ENCODE measurements around the gene CYB561A3. TPM values are rescaled to one million over a fixed set of nuclear protein-coding genes. Genes with fewer than 3 reads are reported as not detected.

Gene CYB561A3
- total RNA-seq, 1 donor from 2014 or later: 41.4 TPM

DNA sequence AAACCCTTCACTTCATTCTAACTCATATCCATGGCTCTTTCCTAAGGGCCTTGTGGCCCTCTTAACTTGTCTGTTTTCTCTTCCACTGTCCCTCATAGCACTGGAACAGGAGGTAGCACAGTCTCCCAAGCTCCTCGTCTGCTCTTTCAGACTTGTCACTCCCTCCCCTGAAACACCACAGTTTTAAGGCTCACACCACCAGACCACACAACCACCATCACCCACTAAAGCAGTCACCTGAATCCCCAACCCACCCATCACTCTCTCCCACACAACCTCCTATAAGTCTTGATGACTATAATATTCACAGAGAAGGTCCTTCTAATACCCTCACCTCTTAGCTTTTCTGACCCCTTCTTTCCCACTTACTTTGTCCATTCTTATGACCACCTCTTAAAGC lies 55.5 kb downstream of the CYB561A3 start:
- no peaks in the 10 kb centered on the region for H3K27me3 Mint-ChIP-seq (ENCODE audit: low read depth)
- no peaks in the 10 kb centered on the region for H3K9me3 Mint-ChIP-seq (ENCODE audit: low read depth)
- no peak for DNase-seq (ENCODE audit: low spot score)
- TF ChIP-seq, protein P1, sequence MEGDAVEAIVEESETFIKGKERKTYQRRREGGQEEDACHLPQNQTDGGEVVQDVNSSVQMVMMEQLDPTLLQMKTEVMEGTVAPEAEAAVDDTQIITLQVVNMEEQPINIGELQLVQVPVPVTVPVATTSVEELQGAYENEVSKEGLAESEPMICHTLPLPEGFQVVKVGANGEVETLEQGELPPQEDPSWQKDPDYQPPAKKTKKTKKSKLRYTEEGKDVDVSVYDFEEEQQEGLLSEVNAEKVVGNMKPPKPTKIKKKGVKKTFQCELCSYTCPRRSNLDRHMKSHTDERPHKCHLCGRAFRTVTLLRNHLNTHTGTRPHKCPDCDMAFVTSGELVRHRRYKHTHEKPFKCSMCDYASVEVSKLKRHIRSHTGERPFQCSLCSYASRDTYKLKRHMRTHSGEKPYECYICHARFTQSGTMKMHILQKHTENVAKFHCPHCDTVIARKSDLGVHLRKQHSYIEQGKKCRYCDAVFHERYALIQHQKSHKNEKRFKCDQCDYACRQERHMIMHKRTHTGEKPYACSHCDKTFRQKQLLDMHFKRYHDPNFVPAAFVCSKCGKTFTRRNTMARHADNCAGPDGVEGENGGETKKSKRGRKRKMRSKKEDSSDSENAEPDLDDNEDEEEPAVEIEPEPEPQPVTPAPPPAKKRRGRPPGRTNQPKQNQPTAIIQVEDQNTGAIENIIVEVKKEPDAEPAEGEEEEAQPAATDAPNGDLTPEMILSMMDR (IDR thresholded peaks at IDR 0.05): no peak
- no peak overlapping the region for H3K4me3 Mint-ChIP-seq (ENCODE audit: unreplicated experiment)
- no peak overlapping the region for H3K27ac Mint-ChIP-seq (ENCODE audit: unreplicated experiment)
- H3K36me3 Mint-ChIP-seq (ENCODE audit: low read depth): peaks cover 38% of the 10 kb centered on the region
- H3K4me1 Mint-ChIP-seq (ENCODE audit: low read depth): no peaks in the 10 kb centered on the region

DNA sequence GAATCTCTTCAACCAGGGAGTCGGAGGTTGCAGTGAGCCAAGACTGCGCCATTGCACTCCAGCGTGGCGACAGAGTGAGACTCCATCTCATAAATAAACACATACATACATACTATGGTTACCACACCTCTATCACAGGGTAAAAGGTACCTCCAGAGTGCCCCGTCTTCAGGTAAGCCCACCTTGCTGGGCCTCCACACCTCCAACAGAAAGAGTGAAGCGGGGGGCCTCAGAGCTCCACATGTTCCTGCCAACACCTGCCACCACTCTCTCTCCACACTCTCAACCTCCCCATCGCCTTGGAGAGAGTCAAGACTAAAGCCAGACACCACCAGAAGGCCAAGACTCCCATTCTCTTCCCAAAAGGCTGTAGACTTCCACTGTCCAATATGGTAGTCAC lies 56.3 kb downstream of the CYB561A3 start:
- Mint-ChIP-seq H3K4me1 (ENCODE audit: low read depth) (no peaks in the 10 kb centered on the region), H3K36me3 (ENCODE audit: low read depth) (peaks cover 40% of the 10 kb centered on the region), H3K27me3 (ENCODE audit: low read depth) (no peaks in the 10 kb centered on the region), H3K4me3 (ENCODE audit: unreplicated experiment) (no peak overlapping the region), H3K27ac (ENCODE audit: unreplicated experiment) (no peak overlapping the region), H3K9me3 (ENCODE audit: low read depth) (no peaks in the 10 kb centered on the region)
- TF ChIP-seq, protein P1 (IDR thresholded peaks at IDR 0.05): no peak
- DNase-seq (ENCODE audit: low spot score): no peak

DNA sequence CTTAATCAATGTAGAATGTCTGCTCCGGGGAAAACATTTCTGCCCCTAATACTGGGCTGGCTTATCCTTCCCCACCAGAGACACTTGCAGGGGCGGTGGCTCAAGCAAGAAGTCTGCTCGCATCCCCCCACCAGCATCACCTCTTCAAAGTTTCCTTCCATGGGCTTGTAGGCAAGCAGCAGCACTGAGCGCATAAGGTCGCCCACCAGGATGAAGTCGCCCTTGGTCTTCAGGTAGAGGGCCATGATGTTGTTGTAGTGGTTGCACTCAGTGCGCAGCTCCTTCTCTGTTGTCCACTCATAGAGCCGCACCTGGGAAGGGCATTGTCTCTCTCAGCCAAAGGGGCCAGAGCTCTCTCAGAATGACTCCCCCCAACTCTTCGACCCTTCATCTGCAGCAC lies 58.0 kb downstream of the CYB561A3 start:
- TF ChIP-seq, protein P1 (IDR thresholded peaks at IDR 0.05): no peak

DNA sequence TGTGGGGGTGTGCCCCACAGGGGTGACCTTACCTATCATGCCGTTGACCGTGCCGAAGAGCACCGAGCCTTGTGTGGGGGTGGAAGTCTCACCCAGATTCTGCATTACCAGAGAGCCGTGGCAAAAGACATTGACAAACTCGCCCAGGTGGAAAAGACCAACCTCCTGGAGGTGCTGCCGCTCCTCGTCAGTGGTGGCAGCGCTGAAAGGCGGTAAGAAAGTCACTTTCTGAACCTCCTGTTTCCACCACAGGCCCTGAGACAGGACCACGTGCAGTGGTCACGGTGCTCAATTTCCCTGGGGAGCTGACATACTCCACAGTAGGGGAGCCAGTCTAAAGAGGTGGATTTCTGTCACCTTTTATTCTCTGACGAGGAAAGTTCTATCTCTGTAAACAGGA lies 59.1 kb downstream of the CYB561A3 start:
- Mint-ChIP-seq H3K36me3 (ENCODE audit: low read depth) (peaks cover 45% of the 10 kb centered on the region), H3K4me1 (ENCODE audit: low read depth) (peaks cover 18% of the 10 kb centered on the region), H3K27me3 (ENCODE audit: low read depth) (no peaks in the 10 kb centered on the region), H3K4me3 (ENCODE audit: unreplicated experiment) (no peak overlapping the region), H3K9me3 (ENCODE audit: low read depth) (no peaks in the 10 kb centered on the region), H3K27ac (ENCODE audit: unreplicated experiment) (no peak overlapping the region)
- TF ChIP-seq, protein P1 (IDR thresholded peaks at IDR 0.05): no peak
- DNase-seq (ENCODE audit: low spot score): no peak

More for the DNA sequence above, 58.0 kb downstream of the CYB561A3 start:
- H3K27me3 Mint-ChIP-seq (ENCODE audit: low read depth): no peaks in the 10 kb centered on the region
- H3K36me3 Mint-ChIP-seq (ENCODE audit: low read depth): peaks cover 39% of the 10 kb centered on the region
- H3K4me1 Mint-ChIP-seq (ENCODE audit: low read depth): peaks cover 6% of the 10 kb centered on the region
- H3K9me3 Mint-ChIP-seq (ENCODE audit: low read depth): no peaks in the 10 kb centered on the region
- no peak overlapping the region for H3K27ac Mint-ChIP-seq (ENCODE audit: unreplicated experiment)
- H3K4me3 Mint-ChIP-seq (ENCODE audit: unreplicated experiment): no peak overlapping the region
- DNase-seq (ENCODE audit: low spot score): no peak

Other genes with a start within 250 kb of the CYB561A3 start
- 15.3 to 20.5 TPM (median 19.6 TPM) in 3 replicates for gene VPS37C, start 200.5 kb downstream of the CYB561A3 start, total RNA-seq
- gene PGA3, start 158.4 kb downstream of the CYB561A3 start, total RNA-seq: not detected in 3 replicates
- gene PGA4, start 139.5 kb downstream of the CYB561A3 start, total RNA-seq: not detected in 3 replicates
- gene PGA5, start 120.7 kb downstream of the CYB561A3 start, total RNA-seq: not detected in 3 replicates
- 2.4 to 4.1 TPM (median 3.6 TPM) in 3 replicates for gene VWCE, start 66.6 kb downstream of the CYB561A3 start, total RNA-seq
- 188 to 264 TPM (median 194 TPM) in 3 replicates for gene DDB1, start 28.8 kb downstream of the CYB561A3 start, total RNA-seq
- gene TKFC, start 28.7 kb downstream of the CYB561A3 start, total RNA-seq: 31.9 to 41.4 TPM (median 32.2 TPM) in 3 replicates
- gene TMEM138, start 492 bp upstream of the CYB561A3 start, total RNA-seq: 39.2 to 60.0 TPM (median 46.7 TPM) in 3 replicates
- 9.3 to 14.4 TPM (median 9.8 TPM) in 3 replicates for gene TMEM216, start 30.7 kb upstream of the CYB561A3 start, total RNA-seq
- 61.2 to 66.2 TPM (median 65.0 TPM) in 3 replicates for gene CPSF7, start 68.1 kb upstream of the CYB561A3 start, total RNA-seq
- 33.8 to 34.8 TPM (median 34.5 TPM) in 3 replicates for gene SDHAF2, start 68.2 kb upstream of the CYB561A3 start, total RNA-seq
- gene LRRC10B, start 146.9 kb upstream of the CYB561A3 start, total RNA-seq: 0.10 TPM in 1 of 3 replicates, not detected in the others
- 0.92 to 2.0 TPM (median 1.5 TPM) in 3 replicates for gene SYT7, start 219.2 kb upstream of the CYB561A3 start, total RNA-seq

All from chondrocyte (in vitro differentiated cells).